HG03378 (cell line): ENCODE data around the gene ZNF324.

ENCODE experiments used
- ATAC-seq: cut with Tn5 transposase; IDR thresholded peaks from one replicate; pipeline ENCODE4 v1.9.1; 2021; ENCODE audit warnings: mild to moderate bottlenecking, moderate library complexity; ENCODE audit not compliant: unreplicated experiment

ZNF324 gene

DNA sequence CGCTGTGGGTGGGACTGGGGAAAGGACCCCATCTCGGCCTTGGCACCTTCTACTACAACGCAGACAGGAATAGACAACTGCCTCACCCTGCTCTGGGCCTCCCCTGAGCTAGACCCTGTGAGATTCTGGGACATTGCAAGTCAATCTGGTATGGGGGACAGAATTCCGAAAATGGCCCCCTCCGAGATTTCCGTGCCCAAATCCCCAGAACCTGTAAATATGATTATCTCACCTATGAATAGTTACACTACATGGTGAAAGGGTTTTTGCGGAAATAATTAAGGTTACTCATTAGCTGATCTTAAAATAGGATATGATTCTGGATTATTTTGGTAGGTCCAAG is 53.3 kb downstream of the ZNF324 start:
- peak; percentile 3 for ATAC-seq

DNA sequence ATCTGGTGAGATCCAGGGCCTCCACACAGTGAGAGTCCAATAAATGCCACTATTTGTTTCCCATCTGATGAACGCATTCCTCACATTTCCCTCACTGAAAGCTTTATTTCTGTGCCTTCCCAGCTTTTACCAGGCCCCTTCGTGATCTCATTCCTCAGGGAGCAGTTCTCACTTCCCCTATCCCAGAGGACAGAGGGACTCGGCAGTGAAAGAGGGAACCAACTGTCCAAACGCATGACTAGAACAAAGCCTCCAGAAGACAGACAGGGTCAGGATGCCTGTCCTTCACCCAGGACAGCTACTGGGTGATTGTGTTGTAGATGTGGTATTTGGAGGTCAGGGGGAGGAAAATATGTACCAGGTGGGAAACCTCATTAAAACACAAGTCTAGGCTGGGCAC is 54.8 kb downstream of the ZNF324 start:
- ATAC-seq, result no peak

DNA sequence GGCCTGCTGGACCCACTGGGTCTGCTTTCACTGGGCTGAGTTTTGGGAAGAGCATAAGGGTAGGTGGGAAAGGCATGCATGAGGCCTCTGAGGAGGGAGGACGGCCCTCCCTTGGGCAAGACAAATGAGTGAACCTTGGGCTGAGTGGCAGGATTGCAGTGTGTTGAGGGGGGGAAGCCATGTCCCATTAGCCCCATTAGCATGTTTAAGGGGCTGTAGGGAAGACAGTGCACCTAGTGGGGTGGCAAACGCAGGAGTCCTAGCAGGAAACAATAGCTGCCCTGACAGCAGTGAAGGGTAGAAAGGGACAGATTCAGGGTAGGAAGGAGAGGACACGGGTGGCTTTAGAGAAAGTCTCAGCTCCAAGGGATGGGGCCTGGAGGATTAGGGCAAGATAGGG is 55.8 kb downstream of the ZNF324 start:
- no peak for ATAC-seq
